ENCODE data around the gene HDAC11.

HDAC11 gene

DNA sequence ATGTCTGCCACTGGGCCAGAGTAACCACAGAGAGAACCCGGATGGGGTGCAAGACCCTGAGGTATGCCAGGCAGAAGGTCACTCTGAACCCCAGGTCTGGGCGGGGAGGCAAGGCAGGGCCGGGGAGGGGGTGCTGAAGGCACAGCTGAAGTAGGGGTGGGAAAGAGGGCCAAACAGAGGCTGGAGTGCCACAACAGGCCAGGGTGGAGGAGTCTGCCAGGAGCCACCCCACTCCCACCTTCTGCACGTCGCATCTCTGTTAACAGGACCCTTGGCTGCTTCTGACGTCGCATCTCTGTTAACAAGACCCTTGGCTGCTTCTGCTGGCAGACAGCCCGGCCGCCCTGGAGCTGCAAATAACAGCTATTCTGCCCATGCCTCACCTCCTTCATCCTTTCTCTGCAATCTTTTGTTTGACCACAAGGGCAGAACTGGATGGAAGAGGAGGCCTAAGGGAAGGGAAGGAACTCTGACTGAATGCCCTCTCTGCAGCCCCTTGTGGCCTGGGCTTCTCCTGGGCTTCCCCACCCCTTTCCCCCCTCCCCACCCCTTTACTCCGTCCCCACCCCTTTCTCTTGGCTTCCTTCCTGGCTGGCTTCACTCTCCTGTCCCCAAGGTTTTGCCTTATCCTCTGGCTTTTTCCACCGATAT lies 48.2 kb downstream of the HDAC11 start:
- no peak for ATAC-seq

DNA sequence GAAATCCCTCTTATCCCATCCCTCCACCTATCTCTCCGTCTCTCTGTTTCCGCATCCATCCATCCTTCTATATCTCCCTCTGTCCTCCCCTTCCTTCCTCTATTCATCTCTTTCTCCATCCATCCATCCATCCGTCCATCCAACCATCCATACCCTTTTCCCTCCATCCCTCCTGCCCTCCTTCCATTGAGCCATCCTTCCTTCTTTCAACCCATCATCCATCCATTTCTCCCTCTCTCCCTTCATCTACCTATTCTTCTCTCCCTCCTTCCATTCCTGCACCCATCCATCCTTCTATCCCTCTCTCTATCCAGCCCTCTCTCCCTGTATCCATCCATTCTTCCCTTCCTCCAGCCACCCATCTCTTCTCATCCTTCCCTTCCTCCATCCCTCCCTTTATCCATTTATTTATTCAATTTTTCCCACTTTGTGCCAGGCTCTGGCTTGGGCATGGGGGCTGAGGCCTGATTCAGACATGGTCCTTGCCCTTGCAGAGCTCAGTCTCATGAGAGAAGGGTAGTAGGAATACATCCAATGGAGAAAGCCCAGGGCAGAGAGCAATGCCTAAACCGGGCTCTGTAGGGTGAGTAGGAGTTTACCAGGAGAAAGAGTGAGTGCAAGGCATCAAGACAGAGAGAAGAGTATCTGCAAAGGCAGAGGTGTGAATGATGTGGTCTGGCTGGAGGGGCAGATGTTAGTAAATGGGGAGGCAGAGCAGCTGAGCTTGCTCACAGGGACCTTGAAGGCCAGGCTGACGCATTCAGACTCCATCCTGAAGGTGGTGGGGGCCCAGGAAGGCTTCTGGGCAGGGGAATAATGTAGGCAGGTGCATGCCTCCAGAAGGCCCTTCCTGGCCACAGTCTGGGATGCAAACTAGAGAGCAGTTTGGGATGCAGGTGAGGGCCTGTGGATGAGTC lies 49.3 kb downstream of the HDAC11 start:
- no peak for ATAC-seq

DNA sequence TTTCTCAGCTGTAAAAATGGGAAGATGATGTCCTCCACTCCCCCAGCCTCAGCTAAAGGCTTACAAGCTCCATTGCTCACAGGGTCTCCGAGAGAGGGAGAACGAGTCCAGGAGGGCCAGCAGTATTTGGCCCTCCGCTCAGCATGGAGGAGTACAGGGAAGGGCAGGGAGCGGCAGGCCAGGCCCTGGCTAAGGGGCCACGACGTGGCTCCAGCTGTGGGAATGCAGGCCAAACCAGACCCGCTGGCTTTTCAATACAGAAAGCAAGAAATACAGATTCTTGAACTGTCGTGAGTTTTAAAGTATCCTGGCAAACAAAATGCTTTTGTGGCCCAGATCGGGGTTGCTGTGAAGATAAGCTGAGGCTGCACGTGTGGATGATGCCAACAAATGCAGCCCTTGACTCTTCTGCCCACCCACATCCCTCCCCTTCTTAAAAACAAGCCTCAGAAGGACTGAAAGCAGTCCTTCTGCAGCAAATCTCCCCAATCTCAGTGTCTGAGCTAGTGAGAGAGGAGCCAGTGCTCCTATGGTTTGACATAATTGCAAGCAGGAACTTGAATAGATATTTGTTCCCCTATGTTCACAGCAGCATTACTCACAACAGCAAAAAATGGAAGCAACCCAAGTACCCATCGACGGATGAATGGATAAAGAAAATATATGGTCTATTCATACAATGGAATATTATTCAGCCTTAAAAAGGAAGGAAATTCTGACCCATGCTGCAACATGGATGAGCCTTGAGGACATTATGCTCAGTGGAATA lies 50.3 kb downstream of the HDAC11 start:
- ATAC-seq, result no peak

DNA sequence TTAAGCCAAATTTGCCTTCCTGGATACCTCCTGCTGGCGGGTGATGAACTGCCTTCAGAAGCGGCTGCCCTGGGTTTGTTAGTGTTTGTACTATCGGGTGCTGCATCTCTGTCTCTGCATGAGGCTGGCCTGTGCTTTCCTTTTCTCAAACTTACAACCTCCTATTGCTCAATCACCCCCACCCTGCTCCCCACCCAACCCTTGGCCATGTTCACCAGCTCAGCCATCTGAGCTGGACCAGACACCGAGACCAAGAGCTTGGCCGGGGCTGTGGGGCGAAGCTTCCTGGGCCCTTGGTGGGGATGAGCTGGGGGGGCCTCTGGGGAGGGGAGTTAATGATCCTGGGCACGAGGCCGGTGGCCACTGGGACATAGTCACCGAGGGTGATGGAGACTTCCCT lies 52.0 kb downstream of the HDAC11 start:
- no peak for ATAC-seq

DNA sequence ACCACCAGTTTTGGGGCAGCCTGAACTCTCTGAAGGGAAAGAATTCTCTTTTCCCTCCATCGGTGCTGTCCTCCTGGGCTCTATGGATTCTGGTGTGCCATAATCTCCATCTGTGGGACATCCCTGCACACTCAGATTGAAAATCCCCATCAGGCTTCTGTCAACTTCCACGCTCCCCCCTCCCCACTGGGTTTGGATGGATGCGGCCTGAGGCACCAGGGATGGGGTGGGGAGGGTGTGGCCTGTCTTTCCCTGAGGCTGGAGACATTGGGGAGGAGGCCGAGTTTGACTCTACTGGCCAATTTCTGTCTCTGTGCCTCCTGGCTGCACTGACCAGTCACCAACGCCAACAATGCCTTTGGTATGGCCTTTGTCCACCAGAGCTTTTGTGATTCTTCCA lies 52.5 kb downstream of the HDAC11 start:
- ATAC-seq, result no peak

DNA sequence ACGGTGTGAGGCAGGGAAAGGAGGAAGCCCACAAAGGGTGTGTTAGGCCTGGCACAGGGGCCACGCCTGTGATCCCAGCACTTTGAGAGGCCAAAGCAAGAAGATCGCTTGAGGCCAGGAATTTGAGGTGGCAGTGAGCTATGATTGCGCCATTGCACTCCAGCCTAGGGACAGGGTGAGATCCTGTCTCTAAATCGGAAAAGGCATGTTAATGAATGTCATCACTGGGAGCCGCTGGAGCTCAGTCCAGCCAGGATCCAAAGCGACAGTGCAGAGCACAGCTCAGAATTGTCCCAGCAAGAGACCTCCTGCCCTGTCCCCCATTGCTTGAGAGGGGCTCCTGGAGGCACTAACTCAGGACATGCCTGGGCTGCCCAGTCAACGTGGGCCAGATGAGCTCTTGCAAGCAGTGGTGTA lies 53.8 kb downstream of the HDAC11 start:
- ATAC-seq, result no peak

DNA sequence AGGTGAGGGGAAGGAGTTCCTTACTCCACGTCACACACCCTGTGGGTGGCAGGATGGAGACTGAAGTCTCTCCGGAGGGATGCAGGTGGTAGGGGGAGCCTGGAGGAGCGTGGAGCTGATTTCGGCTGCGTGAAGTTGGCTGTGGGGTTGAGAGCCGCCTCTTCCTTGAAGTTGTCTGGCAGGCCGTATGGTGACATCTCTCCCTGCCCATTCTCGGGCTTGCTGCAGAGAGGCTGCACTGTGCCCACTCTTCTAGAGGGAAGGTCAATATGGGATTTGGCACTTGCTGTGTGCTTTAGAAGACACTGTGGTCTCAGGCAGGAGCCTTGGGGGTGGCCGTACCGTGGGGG lies 55.4 kb downstream of the HDAC11 start:
- ATAC-seq, result no peak

DNA sequence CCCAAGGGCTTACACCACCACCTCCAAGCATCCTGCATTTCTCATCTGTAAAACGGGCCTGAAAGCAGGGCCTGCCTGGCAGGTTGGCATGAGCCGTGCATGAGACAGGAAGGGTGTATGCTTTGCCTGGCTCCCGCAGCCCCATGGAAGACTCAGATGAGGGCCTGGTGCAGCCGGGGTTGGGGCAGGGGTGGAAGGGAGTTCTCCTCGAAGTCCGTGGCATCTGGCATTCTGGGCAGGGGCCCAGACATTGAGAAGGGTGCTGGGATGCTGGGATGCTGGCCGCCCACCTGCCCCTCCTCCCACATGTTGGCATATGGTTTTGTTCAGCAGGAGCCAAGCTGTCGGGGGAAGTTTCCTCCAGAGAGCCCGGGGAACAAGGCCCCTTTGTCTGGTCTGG lies 55.8 kb downstream of the HDAC11 start:
- ATAC-seq, result no peak

DNA sequence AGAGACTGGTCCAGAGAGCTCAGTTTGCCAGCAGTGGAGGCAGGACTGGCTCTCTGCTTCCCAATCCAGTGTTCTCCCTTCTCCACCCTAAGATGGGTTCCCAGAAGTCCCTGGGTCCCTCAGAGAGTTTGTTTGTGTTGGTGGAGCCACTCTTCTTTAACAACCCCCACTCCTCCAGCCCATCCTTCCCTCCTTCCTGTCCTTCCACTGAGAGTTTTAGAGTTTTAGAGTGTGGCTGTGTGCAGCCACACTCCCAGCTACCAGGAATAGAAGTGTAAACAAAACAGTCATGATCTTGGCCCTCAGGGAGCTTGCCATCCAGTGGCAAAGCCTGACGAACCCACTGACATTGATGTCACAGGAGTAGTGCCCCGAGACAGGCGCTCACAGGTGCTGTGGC lies 56.3 kb downstream of the HDAC11 start:
- no peak for ATAC-seq

DNA sequence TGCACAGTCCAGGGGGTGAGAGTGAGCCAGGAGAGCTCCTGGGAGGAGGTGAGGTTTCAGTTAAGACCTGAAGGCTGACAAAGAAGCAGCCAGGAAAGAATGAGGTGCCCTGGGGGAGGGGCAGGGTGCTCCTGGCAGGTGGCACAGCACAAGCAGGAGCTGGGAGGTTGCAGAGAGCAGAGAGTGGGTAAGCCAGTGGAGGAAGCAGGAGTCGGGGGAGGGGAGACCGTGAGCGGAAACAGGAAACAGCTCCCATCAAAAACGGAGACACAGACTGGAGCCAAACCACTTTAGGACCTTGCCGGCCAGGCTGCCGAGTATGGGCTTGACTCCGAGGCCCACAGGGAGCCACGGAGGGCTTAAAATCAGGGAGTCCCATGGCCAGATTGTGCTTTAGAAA lies 56.7 kb downstream of the HDAC11 start:
- no peak for ATAC-seq

DNA sequence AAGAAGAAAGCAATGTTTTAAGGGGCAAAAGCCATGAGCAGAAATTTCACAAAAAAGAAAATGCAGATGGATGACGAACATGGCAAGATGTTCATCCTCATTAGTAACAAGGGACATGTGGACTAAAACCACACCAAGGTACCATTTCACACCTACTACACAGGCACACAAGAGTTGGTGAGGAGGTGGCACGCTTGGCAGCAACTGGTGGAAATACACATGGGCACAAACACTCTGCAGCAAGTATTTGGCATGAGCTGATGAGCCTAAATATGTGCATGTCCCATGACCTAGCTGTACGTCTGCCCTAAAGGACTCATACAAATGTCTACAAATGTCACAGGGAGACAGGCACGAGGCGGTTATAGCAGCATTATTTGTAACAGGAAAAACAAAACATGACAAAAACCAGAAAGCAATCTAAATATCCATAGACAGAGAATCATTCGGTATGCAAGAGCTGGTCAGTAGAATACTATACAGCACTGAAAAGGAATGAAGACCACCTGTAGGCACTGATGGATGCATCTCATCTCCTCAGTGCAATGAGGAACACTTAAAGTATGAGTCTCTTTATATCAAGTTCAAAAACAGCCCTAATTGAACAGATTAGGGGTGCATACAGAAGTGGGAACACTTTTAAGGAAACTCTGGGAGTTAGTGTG lies 57.3 kb downstream of the HDAC11 start:
- ATAC-seq, result no peak

DNA sequence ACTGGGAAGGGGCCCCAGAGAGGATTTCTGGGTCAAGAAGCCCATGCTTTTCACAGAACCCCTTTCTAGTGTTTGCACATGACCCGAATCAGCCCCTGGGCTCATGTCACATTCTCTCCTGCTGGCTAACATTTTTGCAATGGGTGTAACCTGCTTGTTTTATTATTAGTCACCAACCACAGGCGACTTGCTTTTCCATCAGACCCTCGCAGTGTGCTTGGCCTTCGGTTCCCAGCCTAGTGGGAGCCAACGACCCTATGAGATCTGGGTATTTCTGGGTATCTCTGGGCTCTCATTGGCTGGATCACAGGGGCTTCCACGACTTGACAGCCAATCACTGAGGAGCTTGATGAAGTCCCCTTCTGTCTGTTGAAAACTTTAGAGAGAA lies 57.8 kb downstream of the HDAC11 start:
- ATAC-seq, result no peak

DNA sequence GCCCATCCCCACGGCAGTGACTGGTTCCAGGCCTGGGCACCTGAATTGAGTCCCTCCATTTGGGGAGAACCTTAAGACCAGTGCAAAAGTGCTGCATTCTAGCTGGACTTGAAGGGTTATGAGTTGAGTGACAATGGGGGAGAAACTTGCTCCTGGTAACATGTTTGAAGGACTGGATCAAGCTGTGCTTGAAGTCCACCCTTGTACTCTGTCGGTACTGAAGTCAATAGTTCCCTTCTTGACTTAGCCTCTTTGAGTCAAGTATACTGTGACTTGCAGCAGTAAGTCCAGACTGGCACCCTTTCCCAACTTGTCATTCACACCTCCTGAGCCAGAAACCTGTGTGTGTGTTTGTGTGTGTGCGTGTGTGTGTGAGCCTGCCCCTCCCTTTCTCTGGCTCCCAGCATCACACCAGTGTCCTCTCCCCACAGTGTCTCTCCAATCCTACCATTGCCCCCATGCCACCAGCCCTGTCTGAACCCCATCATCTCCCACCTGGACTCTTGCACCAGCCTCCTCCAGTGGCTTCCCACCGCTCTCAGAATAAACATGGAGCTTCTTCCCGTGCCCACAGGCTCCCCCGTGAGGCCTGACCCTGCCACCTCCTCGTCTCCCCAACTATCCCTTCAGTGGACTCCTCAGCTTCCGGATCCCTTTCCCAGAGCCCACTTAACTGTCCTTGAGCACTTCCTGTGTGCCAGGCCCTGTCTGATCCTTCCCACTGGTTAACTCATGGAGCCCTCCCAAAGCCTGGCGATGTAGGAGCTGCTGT lies 58.6 kb downstream of the HDAC11 start:
- ATAC-seq, result no peak

DNA sequence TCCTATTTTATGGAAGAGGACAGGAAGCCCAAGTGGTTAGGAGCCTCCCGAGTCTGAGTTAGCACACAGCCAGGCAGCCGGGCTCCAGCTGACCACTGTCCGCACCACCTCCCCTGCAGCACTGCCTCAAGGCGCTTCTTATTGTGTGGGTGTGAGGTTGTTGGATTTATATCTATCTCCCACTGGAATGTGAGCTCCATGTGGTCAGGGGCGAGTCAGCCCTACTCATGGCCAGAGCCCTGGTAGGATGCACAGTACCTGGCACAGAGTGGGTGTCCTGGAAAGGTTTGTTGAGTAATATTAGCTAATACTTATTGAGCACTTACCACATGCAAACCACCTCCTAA lies 59.2 kb downstream of the HDAC11 start:
- ATAC-seq, result no peak

DNA sequence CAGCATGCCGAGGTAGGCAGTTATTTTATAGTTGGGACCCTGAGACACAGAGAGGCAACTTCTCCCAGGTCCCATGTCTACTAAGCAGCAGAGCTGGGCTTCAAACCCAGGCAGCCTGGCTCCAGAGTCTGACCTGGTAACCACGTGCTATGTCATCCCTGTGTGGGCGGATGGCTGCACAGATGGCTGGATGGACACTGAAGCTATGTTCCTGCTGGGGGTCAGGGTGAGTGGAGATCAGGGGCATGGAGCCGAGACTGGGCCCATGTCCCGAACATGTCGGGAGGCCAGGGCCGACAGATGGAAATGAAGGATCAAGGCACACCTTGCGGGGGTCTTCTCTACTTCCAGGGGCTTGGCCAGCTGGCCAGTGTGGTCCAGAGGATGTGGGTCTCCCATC lies 59.6 kb downstream of the HDAC11 start:
- no peak for ATAC-seq

DNA sequence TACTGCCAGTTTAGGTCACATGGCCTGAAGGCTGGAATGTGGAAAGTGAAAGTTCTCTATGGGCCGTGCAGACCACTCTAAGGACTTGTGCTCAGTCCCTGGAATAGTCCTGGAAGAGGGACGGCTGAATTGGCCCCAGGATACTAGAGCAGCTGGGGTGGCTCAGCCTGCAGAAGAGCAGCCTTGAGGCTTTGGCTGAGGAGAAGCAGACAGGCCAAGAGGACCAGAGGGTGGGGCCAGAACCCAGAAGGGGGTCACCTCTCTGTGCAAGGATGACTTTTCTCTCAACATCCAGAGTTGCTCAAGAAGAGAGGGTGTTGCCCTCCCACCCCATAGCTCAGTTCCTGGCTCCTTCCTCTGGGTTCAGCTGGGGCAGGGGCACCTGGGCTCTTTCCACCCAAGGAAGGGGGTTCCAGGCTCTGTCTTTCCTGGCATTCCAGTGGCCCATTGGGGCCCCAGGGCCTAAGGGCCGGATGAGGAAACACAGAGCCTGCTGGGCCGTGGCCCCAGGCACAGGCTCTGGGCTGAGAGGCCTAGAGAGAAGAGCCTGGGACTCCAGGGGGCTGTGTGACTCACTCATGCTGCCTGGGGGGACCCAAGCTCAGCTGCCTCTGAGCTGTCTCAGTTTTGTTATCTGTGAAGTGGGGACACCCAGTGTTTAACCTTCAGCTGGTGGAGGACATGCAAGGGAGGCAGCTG lies 60.3 kb downstream of the HDAC11 start:
- no peak for ATAC-seq

DNA sequence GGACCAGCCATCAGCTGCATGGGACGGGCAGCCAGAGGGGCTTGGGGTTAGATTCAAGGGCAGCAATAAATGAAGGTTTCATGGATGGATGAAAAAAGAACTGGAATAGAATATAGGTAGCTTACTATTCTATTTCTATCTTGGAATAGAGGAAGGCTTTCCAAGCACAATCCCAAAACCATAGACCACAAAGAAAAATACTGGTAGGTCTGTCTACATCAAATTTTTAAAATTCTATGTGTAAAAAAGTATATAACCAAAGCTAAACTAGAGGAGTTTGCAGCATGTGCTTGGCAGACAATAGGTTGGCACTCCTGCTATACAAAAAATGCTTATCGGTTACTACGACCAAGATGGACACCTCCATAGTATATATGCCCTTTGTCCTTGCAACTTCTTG lies 61.6 kb downstream of the HDAC11 start:
- ATAC-seq, result no peak

DNA sequence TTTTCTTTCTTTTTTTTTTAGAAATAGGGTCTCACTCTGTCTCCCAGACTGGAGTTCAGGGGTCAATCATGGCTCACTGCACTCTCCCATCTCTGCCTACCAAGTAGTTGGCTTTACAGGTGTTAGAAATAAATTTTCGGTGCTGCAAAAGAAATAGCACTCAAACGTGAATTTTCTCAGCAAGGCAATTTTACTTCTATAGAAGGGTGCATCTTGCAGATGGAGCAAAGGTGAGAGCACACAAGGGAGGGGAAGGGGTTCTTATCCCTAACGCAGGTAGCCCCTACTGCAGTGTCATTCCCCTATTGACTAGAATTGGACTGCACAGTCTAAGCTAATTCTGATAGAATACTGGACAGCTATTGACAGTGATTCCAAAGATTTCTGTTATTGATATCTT lies 62.0 kb downstream of the HDAC11 start:
- ATAC-seq, result no peak

DNA sequence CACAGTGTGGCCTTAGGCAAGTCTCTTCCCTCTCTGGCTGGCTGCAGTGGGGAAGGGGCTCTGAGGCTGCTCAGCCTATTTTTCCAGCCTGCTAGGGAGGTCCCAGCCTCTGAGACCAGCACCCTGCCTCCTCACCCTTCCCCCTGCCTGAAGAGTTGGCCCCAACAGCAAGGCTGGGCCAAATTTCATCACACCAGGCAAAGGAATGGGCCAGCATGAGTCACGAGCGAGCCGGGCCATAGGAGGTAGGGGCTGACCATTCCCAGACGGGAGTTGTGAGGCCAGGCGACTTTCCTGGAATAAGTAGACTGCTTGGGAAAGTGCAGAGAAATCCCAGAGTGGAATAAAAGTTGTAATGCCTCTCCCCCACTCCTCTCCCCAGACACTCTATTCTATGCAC lies 63.1 kb downstream of the HDAC11 start:
- ATAC-seq, result no peak

DNA sequence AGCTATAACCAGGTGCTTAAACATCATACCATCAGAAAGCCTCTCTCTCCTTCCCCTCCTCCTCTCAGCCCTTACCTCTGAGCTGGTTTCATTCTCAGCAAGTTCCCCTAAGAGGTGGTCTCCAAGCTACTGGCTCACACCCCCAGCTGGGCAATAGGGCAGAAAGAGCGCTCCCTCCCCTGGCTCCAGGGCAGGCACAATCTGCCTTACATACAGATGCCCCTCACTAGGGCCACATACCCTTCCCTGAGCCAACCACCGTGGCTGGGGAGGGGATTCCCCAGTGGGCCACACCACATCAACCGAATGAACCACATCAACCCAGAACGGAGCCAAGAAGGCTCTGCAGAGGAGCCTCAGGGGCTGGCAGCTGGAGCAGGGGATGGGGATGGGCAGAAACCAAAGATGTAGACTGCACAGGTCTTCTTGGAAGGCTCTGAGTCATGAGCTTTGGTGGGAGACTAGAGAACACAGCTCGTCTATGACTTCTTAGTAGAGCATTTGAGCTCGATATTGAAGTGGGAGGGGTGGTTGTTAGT lies 64.3 kb downstream of the HDAC11 start:
- ATAC-seq, result peak; percentile 83 to 87

DNA sequence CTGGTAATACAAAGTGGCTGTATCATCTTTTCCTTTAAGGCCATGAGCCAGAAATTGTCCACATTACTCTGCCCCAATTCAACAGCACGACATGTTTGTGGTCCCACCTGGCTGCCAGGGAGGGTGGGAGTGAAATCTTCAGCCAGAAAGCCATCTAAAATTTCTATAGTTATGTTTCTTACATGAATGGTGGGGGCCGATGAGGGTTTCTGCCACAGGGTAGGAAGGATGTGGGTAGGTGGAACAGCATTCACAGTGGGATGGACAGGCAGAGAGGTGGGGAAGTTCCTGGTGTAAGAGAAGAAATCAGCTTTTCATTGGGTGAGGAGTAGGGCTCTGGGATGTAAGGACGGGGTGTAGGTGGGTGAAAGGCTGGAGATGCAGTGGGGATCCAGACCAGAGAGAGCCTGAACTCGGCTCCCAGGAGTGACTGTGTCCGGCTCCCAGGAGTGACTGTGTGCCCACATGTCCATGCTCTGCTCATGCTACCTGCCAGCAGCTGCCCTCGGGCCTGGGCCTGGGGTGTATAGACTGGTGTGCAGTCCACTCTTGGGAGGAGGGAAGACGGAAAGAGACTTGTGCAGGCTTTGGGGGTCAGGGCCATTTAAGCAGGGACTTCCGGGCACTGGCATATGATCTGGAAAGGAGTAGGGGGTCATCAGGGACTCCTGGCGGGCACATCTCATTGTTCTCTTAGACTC lies 65.0 kb downstream of the HDAC11 start:
- no peak for ATAC-seq

All from activated CD4-positive, CD25-positive, alpha-beta regulatory T cell treated with anti-CD3 and anti-CD28 coated beads, Interleukin-2, amount 50 U/mL, for 24 hours (primary cell).